Testis (tissue), 3 donors: Measurements from ENCODE around the gene COPG1. TPM values are rescaled to one million over a fixed set of nuclear protein-coding genes. Genes with fewer than 3 reads are reported as not detected.

Experiments
- DNase-seq: peaks from one replicate; pipeline ENCODE4 v3.0.0-alpha.2; 2019
- H3K27ac ChIP-seq, 2 donors: fragments of 200-600 bp; sonication (generic); one replicate each; pipeline ENCODE4 v1.5.1; 2019
- H3K27me3 ChIP-seq: fragments of 200-600 bp; sonication (generic); one replicate; pipeline ENCODE4 v1.5.1; 2019
- H3K36me3 ChIP-seq: fragments of 200-600 bp; sonication (generic); one replicate; pipeline ENCODE4 v1.5.1; 2017; ENCODE audit warnings: low read depth; ENCODE audit errors: missing control alignments
- H3K4me1 ChIP-seq: fragments of 200-600 bp; sonication (generic); one replicate; pipeline ENCODE4 v1.5.1; 2019
- H3K4me3 ChIP-seq, 2 donors: fragments of 200-600 bp; sonication (generic); one replicate each; pipeline ENCODE4 v1.5.1; 2017 to 2019
- H3K9me3 ChIP-seq: fragments of 200-600 bp; sonication (generic); one replicate; pipeline ENCODE4 v1.5.1; 2017
- POLR2A ChIP-seq: fragments of 450-650 bp; IDR thresholded peaks from one replicate; pipeline ENCODE4 v1.6.1; 2017; ENCODE audit warnings: antibody characterized with exemption, mild to moderate bottlenecking, moderate library complexity
- WGBS, 2 donors: methylation state at CpG; one replicate each; pipeline ENCODE4 v1.1.5; 2018; 5-methylcytosine and 5-hydroxymethylcytosine counted together
- intact Hi-C: fragments of 100-400 bp; cut with DNase I; formaldehyde crosslinking; loops from one replicate; pipeline ENCODE4 v1.15.1; 2023; ENCODE audit warnings: low total_unique reads
- polyA plus RNA-seq: library from polyadenylated mRNA; stranded (reverse); fragments of 350-450 nt; fragmentation: Illumina TruSeq; extraction: RNeasy Lipid Tissue Mini Kit (QIAGEN cat#74804); gene quantifications from one replicate; pipeline ENCODE4 v1.2.3, GENCODE V29; 2014; ENCODE audit warnings: low read depth, low replicate concordance; ENCODE audit not compliant: insufficient read depth
- total RNA-seq, 2 donors: library from RNA; depleted of rRNA; stranded (reverse); fragments of >200 nt; gene quantifications; one replicate each; pipeline ENCODE4 v1.2.3, GENCODE V29; 2016
- TF ChIP-seq, protein P1 (sequence below), 3 experiments: fragments of 450-650 bp in 2 of 3; fragments of 200-600 bp in 1 of 3; sonication (generic) in 1 of 3; IDR thresholded peaks; one replicate each; pipeline ENCODE4 v1.5.1; 2016 to 2019; ENCODE audit warnings: antibody characterized with exemption in 3 of 3, mild to moderate bottlenecking in 2 of 3, moderate library complexity in 1 of 3

The COPG1 gene
- total and polyA plus RNA-seq, 3 donors from 2014 or later, result 94.5 to 113 (median 98.2) TPM

DNA sequence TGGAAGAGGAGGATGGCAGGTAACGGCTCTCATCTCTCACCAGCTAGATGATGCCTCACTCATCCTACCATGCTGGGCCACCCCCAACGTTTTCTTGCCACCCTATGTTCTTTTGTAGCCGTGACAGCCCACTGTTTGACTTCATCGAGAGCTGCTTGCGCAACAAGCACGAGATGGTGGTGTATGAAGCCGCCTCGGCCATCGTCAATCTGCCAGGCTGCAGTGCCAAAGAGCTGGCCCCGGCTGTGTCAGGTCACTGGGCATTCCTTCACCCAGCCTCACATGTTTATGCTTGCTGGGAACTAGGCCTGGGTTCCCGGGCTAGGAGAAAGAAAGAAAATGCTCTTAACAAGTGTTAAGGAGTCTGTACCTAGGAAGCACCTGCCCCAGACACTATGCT lies 8.2 kb downstream of the COPG1 start:
- 94% methylated on average over 11 of the region's 11 CpGs for WGBS, 2 donors
- no peak for TF ChIP-seq POLR2A
- TF ChIP-seq, protein P1, sequence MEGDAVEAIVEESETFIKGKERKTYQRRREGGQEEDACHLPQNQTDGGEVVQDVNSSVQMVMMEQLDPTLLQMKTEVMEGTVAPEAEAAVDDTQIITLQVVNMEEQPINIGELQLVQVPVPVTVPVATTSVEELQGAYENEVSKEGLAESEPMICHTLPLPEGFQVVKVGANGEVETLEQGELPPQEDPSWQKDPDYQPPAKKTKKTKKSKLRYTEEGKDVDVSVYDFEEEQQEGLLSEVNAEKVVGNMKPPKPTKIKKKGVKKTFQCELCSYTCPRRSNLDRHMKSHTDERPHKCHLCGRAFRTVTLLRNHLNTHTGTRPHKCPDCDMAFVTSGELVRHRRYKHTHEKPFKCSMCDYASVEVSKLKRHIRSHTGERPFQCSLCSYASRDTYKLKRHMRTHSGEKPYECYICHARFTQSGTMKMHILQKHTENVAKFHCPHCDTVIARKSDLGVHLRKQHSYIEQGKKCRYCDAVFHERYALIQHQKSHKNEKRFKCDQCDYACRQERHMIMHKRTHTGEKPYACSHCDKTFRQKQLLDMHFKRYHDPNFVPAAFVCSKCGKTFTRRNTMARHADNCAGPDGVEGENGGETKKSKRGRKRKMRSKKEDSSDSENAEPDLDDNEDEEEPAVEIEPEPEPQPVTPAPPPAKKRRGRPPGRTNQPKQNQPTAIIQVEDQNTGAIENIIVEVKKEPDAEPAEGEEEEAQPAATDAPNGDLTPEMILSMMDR (IDR thresholded peaks at IDR 0.05), result no peak
- no peaks in the 10 kb centered on the region for H3K27me3 ChIP-seq
- intact Hi-C loops, result no loop called here
- H3K9me3 ChIP-seq, result no peaks in the 10 kb centered on the region
- H3K4me1 ChIP-seq, result no peaks in the 10 kb centered on the region
- DNase-seq, result no peak
- H3K27ac ChIP-seq, result no peak overlapping the region
- no peaks in the 10 kb centered on the region for H3K36me3 ChIP-seq
- no peak overlapping the region for H3K4me3 ChIP-seq

DNA sequence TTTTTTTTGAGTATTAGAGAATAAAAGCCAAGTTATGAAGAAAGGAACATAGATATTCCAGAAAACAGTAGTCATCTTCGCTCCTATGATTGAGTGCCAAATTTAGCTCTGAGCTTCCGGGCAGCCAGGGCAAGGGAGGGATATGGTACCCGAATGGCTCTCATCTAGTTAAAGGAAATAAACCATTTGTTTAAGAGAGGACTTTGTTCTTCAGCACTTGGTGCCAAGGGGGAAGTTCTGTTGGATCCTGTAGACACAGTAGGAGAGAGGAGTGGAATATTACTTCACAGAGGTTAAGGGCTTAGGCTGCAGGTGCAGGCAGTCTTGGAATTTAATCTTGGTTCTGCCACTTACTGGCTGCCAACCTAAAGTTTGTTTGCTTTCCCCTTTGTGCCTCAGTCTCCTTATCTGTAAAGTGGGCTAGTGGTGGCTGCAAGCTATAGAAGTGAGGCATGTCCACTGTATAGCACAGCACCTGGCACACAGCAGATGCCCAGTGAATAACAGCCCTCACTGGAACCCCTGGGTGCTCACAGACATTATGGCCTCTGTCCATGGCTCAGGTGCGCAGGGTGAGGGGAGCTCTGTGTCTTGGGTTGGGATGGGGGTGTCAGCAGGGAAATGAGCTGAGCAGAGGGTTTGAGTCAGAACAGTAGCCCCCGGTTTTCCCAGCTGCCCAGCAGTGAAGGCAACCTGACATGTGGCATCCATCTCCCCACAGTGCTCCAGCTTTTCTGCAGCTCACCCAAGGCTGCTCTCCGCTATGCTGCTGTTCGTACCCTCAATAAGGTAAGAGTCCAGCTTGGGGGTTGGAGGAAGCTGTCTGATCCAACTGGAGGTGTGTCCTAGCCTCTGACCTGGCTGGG lies 10.4 kb downstream of the COPG1 start:
- intact Hi-C loops, result no loop called here
- Histone ChIP-seq H3K4me1 (no peaks in the 10 kb centered on the region), H3K4me3 (no peak overlapping the region), H3K36me3 (no peaks in the 10 kb centered on the region), H3K27me3 (no peaks in the 10 kb centered on the region), H3K27ac (no peak overlapping the region), H3K9me3 (no peaks in the 10 kb centered on the region)
- TF ChIP-seq, protein P1 (IDR thresholded peaks at IDR 0.05), result no peak
- no peak for TF ChIP-seq POLR2A
- DNase-seq, result no peak
- 90 to 91% methylated on average over 6 to 7 of the region's 7 CpGs for WGBS, 2 donors

DNA sequence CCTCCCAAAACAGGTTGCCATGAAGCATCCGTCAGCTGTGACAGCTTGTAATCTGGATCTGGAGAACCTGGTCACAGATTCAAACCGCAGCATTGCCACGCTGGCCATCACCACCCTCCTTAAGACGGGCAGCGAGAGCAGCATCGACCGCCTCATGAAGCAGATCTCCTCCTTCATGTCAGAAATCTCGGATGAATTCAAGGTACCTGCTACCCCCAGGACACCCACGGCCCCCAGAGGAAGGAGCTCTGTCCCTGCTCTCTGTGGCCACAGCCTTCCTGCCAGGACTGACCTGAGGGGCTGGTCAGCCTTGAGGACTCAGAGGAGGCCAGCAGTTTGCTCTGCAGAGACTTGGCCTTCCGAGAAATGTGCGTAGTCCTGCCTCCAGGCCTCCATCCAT lies 11.2 kb downstream of the COPG1 start:
- Histone ChIP-seq H3K9me3 (no peaks in the 10 kb centered on the region), H3K4me3 (no peak overlapping the region), H3K27ac (no peak overlapping the region), H3K36me3 (no peaks in the 10 kb centered on the region), H3K27me3 (no peaks in the 10 kb centered on the region), H3K4me1 (no peaks in the 10 kb centered on the region)
- DNase-seq, result no peak
- 94% methylated on average over 9 to 11 of the region's 11 CpGs for WGBS, 2 donors
- TF ChIP-seq POLR2A, result no peak
- TF ChIP-seq, protein P1 (IDR thresholded peaks at IDR 0.05), result no peak
- intact Hi-C loops, result no loop called here

DNA sequence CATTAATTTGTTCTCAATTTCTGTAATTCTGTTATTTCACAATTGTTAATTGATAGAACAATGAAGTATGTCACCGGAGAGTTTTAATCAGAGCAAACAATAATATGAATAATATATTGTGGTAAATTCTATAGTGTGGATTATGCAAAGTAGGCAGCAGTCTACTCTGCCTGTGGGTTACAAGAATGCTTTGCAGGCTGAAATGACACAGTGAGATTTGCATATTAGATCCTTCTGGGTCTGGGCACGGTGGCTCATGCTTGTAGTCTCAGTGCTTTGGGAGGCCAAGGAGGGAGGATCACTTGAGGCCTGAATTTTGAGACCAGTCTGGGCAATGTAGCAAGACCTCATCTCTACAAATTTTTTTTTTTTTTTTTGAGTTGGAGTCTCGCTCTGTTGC lies 12.5 kb downstream of the COPG1 start:
- no peak for DNase-seq
- H3K36me3 ChIP-seq, result no peaks in the 10 kb centered on the region
- TF ChIP-seq, protein P1 (IDR thresholded peaks at IDR 0.05), result no peak
- TF ChIP-seq POLR2A, result no peak
- WGBS, 2 donors, result 87 to 90% methylated on average over 3 of the region's 3 CpGs
- H3K4me3 ChIP-seq, result no peak overlapping the region
- intact Hi-C loops, result no loop called here
- H3K27me3 ChIP-seq, result no peaks in the 10 kb centered on the region
- H3K9me3 ChIP-seq, result no peaks in the 10 kb centered on the region
- no peaks in the 10 kb centered on the region for H3K4me1 ChIP-seq
- H3K27ac ChIP-seq, result no peak overlapping the region
